Thyroid gland (tissue), 4 donors: ENCODE data around the gene GLIS1. TPM values are rescaled to one million over a fixed set of nuclear protein-coding genes. Genes with fewer than 3 reads are reported as not detected.

ENCODE experiments used
- DNase-seq, 2 donors: peaks; one replicate each; pipeline ENCODE4 v3.0.0-alpha.2; 2019
- H3K27ac ChIP-seq, 3 donors: fragments of 200-600 bp; sonication (generic); 1 replicate in 2 of 3; 2 replicates in 1 of 3; pipeline ENCODE4 v1.5.1; 2016 to 2019; ENCODE audit warnings: mild to moderate bottlenecking in 1 of 3, moderate library complexity in 1 of 3
- H3K27me3 ChIP-seq: fragments of 200-600 bp; sonication (generic); one replicate; pipeline ENCODE4 v1.5.1; 2019
- H3K36me3 ChIP-seq, 2 donors: fragments of 200-600 bp; sonication (generic); one replicate each; pipeline ENCODE4 v1.5.1; 2016 to 2019
- H3K4me1 ChIP-seq, 2 donors: fragments of 200-600 bp; sonication (generic); one replicate each; pipeline ENCODE4 v1.5.1; 2017 to 2019
- H3K4me3 ChIP-seq, 3 donors: fragments of 200-600 bp; sonication (generic); replicated peaks in 1 of 3; 1 replicate in 2 of 3; 2 replicates in 1 of 3; pipeline ENCODE4 v1.5.1; 2016; ENCODE audit warnings: mild to moderate bottlenecking in 1 of 3
- H3K9me3 ChIP-seq: fragments of 200-600 bp; sonication (generic); one replicate; pipeline ENCODE4 v1.5.1; 2017
- POLR2A ChIP-seq, 2 donors: fragments of 450-650 bp; IDR thresholded peaks; one replicate each; pipeline ENCODE4 v1.6.1; 2017; ENCODE audit warnings: antibody characterized with exemption in 2 of 2, mild to moderate bottlenecking in 2 of 2, moderate library complexity in 1 of 2
- WGBS, 2 donors: methylation state at CpG; one replicate each; pipeline ENCODE4 v1.1.5; 2017; 5-methylcytosine and 5-hydroxymethylcytosine counted together
- intact Hi-C: fragments of 100-400 bp; cut with DNase I; formaldehyde crosslinking; loops from one replicate; pipeline ENCODE4 v1.15.1; 2023
- total RNA-seq, 4 donors: library from RNA; depleted of rRNA; stranded (reverse); fragments of >200 nt; gene quantifications; one replicate each; pipeline ENCODE4 v1.2.3, GENCODE V29; 2016
- TF ChIP-seq, protein P1 (sequence below), 6 experiments: fragments of 200-600 bp in 3 of 6; fragments of 450-650 bp in 3 of 6; sonication (generic) in 3 of 6; IDR thresholded peaks; one replicate each; pipeline ENCODE4 v1.5.1; 2016 to 2019; ENCODE audit warnings: antibody characterized with exemption in 6 of 6, mild to moderate bottlenecking in 2 of 6, inconsistent platforms in 1 of 6, moderate library complexity in 1 of 6

GLIS1 gene
- total RNA-seq, 4 donors from 2014 or later = 0.29 TPM; not detected in 3

DNA sequence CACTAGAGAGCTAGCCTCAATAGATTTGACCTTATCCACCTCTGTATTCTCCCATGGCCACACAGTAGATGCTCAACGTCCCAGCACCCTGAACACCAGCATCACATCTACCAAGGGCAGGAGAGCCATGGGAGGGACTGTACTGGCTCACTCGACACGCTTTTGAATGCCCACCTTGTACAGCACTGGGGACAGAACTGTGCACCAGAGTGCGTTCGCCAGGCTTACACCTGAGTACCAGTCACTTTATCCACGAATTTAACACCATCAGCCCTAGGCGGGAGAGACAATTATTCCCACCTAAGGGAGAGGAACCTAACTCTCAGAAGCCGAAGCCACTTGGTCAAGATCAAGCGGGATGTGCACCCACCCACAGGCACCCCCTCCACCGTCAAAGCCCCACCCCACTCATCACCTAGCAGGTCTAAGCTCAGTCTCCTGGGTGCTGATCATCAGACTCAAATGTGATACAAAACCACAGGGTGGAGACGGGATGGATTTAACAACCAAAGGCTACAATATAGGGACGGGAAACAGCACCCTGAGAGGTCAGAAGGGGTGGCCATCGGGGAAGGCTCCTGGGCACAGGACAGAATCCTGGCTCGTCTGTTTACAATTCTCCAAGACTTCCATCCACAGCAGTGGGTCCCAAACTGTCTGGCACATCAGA is 110.5 kb downstream of the GLIS1 start:
- Histone ChIP-seq H3K9me3 (no peaks in the 10 kb centered on the region), H3K4me1 (no peaks in the 10 kb centered on the region), H3K4me3 (no peak overlapping the region), H3K36me3 (no peaks in the 10 kb centered on the region), H3K27me3 (no peaks in the 10 kb centered on the region), H3K27ac (no peak overlapping the region)
- intact Hi-C loops = no loop called here
- no peak for DNase-seq
- TF ChIP-seq POLR2A (IDR thresholded peaks at IDR 0.05) = no peak
- TF ChIP-seq, protein P1, sequence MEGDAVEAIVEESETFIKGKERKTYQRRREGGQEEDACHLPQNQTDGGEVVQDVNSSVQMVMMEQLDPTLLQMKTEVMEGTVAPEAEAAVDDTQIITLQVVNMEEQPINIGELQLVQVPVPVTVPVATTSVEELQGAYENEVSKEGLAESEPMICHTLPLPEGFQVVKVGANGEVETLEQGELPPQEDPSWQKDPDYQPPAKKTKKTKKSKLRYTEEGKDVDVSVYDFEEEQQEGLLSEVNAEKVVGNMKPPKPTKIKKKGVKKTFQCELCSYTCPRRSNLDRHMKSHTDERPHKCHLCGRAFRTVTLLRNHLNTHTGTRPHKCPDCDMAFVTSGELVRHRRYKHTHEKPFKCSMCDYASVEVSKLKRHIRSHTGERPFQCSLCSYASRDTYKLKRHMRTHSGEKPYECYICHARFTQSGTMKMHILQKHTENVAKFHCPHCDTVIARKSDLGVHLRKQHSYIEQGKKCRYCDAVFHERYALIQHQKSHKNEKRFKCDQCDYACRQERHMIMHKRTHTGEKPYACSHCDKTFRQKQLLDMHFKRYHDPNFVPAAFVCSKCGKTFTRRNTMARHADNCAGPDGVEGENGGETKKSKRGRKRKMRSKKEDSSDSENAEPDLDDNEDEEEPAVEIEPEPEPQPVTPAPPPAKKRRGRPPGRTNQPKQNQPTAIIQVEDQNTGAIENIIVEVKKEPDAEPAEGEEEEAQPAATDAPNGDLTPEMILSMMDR (IDR thresholded peaks at IDR 0.05) = no peak
- 80 to 90% methylated on average over 14 of the region's 14 CpGs for WGBS, 2 donors

DNA sequence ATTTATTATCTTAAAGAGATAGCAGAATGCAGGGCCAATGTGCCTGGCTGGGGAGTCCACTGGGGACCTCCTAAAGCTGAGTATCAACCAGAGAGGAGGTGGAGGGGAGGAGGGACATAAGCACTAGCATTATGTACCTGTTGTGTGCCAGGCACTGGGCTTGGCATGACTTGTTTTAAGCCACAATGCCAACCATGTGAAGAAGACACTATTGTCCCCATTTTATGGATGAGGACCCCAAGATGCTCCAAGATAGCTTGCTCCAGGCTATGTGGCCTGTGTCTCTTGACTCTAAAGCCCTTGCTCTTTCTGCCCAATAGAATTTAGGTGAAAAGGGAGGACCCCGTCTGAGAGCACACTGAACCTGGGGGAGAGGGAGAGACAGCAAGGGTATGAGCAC is 111.3 kb downstream of the GLIS1 start:
- Histone ChIP-seq H3K4me3 (no peak overlapping the region), H3K27ac (no peak overlapping the region), H3K27me3 (no peaks in the 10 kb centered on the region), H3K9me3 (no peaks in the 10 kb centered on the region), H3K4me1 (no peaks in the 10 kb centered on the region), H3K36me3 (no peaks in the 10 kb centered on the region)
- intact Hi-C loops = no loop called here
- DNase-seq = no peak
- TF ChIP-seq POLR2A (IDR thresholded peaks at IDR 0.05) = no peak
- TF ChIP-seq, protein P1 (IDR thresholded peaks at IDR 0.05) = no peak
- WGBS, 2 donors = 83 to 100% methylated on average over 1 of the region's 1 CpG

DNA sequence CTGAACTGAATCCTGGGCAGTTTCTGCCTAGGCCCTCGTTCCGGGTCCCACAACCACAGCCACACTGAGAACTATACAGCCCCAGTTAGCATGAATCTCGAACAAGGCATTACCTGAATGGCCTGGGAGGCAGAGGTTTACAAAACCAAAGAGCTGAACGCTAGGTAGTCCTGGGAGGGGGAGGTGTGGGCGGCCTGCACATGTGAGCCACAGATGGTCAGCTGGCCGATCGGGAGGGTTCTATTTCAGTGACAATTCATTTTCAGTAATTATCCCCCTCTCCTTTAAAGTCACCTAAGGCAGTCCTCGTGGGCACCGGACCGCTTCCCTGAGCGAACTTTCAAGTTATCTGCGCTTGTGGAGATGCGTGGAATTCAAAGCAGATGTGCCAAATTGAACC is 111.9 kb downstream of the GLIS1 start:
- TF ChIP-seq, protein P1 (IDR thresholded peaks at IDR 0.05) = no peak
- TF ChIP-seq POLR2A (IDR thresholded peaks at IDR 0.05) = no peak
- intact Hi-C loops = no loop called here
- H3K9me3 ChIP-seq = no peaks in the 10 kb centered on the region
- no peaks in the 10 kb centered on the region for H3K27me3 ChIP-seq
- 73 to 76% methylated on average over 13 of the region's 13 CpGs for WGBS, 2 donors
- no peak overlapping the region for H3K27ac ChIP-seq
- H3K36me3 ChIP-seq = no peaks in the 10 kb centered on the region
- no peak for DNase-seq
- H3K4me3 ChIP-seq = no peak overlapping the region
- no peaks in the 10 kb centered on the region for H3K4me1 ChIP-seq

DNA sequence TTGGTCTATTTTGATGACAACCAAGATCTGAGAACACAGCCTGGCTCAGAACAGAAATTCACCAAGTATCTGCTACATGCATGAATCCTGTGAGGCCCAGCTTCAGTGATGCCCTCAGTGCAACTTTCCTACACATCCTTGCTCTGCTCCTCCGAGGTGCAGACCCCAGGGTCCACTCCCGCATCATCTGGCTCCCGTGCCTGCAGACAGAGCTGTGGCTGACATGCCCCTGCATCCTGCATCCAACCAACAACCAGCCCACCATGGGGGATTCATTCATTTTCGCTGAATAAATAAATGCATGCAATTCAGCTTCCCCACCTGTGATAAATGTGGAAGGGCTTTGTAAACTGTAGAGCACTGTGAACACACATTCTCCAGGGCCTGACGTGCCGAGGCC is 112.3 kb downstream of the GLIS1 start:
- DNase-seq = no peak
- WGBS, 2 donors = 78 to 79% methylated on average over 6 of the region's 6 CpGs
- intact Hi-C loops = no loop called here
- Histone ChIP-seq H3K36me3 (no peaks in the 10 kb centered on the region), H3K27ac (no peak overlapping the region), H3K4me1 (no peaks in the 10 kb centered on the region), H3K27me3 (no peaks in the 10 kb centered on the region), H3K9me3 (no peaks in the 10 kb centered on the region), H3K4me3 (no peak overlapping the region)
- TF ChIP-seq, protein P1 (IDR thresholded peaks at IDR 0.05) = no peak
- no peak for TF ChIP-seq POLR2A (IDR thresholded peaks at IDR 0.05)

DNA sequence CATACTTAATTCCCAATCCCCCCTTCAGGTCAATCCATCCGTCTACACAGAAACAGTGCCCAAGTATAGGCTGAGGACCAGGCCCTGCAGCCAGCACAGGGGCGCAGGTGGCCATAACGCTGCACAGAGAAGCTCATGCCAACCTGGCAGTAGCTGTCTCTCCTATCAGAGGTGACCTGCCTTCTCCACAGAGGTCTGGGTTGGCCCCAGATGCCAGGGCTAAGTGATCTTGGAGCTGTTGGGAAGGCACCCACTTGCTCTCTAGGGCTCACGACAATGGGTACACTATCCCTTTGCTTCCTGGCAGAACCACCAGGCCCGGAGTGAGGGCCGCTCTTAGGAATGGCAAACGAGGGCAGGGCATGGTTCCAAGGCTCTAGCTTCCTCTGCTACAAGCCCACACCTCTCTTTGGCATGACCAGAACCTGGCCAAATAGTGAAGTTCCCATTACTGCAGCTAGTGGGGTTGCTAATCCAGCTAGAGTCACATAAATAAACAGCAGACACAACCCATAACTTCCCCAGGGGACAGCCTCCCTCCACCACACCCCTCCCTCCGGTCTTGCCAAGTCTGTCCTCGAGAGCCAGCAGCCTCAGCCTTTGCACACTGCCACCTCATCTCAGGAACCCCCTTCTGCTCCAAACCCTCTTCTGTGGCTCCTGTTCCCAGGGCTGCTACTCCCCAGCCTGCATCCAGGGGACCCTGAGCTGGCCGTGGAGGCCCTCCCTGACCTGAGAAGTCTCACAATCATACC is 113.0 kb downstream of the GLIS1 start:
- Histone ChIP-seq H3K4me1 (no peaks in the 10 kb centered on the region), H3K27me3 (no peaks in the 10 kb centered on the region), H3K36me3 (no peaks in the 10 kb centered on the region), H3K4me3 (no peak overlapping the region), H3K9me3 (no peaks in the 10 kb centered on the region), H3K27ac (no peak overlapping the region)
- intact Hi-C loops = no loop called here
- TF ChIP-seq, protein P1 (IDR thresholded peaks at IDR 0.05) = no peak
- no peak for TF ChIP-seq POLR2A (IDR thresholded peaks at IDR 0.05)
- DNase-seq = no peak
- WGBS, 2 donors = 80% methylated on average over 6 to 10 of the region's 10 CpGs
